Measurements from ENCODE around the gene SUSD1.

DNA sequence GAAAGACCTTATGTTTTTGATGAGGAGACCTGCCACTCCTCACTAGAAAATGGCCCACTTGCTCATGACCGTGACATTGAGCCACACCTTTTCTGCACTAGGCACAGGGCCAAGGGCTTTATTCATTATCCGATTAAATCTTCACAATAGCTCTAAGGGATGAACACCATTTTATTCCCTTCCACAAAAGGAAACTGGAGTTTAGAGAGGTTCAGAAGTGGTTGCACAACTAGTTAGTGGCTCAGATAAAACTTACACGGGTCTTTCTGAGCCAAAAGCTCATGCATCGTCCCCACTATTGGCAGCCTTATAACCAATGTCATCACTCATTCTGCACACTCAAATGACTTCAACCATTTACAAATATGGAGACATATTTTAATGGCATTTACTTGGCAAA lies 39.4 kb downstream of the SUSD1 start:
- no peak for TF ChIP-seq POLR2AphosphoS5 (IDR thresholded peaks at IDR 0.05; ENCODE audit: borderline replicate concordance, low read depth, low read length)
- no peak for TF ChIP-seq EZH2 (IDR thresholded peaks at IDR 0.05)
